ENCODE results near the gene AHSA1. TPM values are rescaled to one million over a fixed set of nuclear protein-coding genes. Genes with fewer than 3 reads are reported as not detected.
A peak's percentile ranks its signal among the peaks of the same experiment; 100 is the strongest.

Gene AHSA1
- total RNA-seq, 1 donor from 2014 or later, result 85.7 TPM

DNA sequence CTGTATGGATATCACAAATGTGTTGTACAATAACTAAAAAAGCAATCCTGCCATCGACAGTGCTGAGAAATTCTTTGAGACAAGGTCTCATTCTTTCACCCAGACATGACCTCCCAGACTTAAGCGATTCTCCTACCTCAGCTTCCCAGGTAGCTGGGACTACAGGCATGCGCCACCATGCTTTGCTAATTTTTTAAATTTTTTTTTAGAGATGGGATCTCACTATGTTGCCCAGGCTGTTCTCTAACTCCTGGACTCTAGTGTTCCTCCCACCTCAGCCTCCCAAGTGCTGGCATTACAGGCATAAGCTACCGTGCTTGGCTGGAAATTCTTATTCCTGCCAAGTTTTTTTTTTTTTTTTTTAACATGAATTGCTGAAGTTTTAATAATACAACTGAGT is 18.0 kb upstream of the AHSA1 start:
- no peak for DNase-seq (ENCODE audit: low spot score)
- Mint-ChIP-seq H3K27me3 (ENCODE audit: low read depth) (no peaks in the 10 kb centered on the region), H3K4me1 (ENCODE audit: low read depth) (no peaks in the 10 kb centered on the region), H3K4me3 (ENCODE audit: unreplicated experiment) (no peak overlapping the region), H3K27ac (ENCODE audit: unreplicated experiment) (no peak overlapping the region), H3K36me3 (ENCODE audit: low read depth) (peaks cover 50% of the 10 kb centered on the region), H3K9me3 (ENCODE audit: low read depth) (no peaks in the 10 kb centered on the region)
- TF ChIP-seq, protein P1, sequence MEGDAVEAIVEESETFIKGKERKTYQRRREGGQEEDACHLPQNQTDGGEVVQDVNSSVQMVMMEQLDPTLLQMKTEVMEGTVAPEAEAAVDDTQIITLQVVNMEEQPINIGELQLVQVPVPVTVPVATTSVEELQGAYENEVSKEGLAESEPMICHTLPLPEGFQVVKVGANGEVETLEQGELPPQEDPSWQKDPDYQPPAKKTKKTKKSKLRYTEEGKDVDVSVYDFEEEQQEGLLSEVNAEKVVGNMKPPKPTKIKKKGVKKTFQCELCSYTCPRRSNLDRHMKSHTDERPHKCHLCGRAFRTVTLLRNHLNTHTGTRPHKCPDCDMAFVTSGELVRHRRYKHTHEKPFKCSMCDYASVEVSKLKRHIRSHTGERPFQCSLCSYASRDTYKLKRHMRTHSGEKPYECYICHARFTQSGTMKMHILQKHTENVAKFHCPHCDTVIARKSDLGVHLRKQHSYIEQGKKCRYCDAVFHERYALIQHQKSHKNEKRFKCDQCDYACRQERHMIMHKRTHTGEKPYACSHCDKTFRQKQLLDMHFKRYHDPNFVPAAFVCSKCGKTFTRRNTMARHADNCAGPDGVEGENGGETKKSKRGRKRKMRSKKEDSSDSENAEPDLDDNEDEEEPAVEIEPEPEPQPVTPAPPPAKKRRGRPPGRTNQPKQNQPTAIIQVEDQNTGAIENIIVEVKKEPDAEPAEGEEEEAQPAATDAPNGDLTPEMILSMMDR (IDR thresholded peaks at IDR 0.05), result no peak

DNA sequence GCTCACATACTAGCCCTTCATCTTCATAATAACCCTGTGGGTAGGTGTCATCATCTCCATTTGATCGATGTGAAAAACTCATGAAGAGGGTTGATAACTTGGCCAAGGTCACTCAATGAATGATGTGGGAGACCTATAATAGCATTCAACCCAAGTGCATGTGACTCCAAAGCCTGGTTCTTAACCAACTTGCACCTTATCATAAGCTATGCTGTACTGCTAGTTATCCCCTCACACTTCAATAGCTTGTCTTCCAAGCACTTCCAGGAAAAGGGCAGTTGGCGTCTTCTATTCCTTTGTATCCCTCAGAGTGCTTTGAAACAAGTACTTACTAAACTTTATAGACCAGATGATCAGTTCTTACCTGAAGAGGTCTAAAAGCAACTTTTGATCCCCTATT is 15.7 kb upstream of the AHSA1 start:
- no peaks in the 10 kb centered on the region for H3K4me1 Mint-ChIP-seq (ENCODE audit: low read depth)
- no peak overlapping the region for H3K4me3 Mint-ChIP-seq (ENCODE audit: unreplicated experiment)
- peaks cover 33% of the 10 kb centered on the region for H3K36me3 Mint-ChIP-seq (ENCODE audit: low read depth)
- TF ChIP-seq, protein P1 (IDR thresholded peaks at IDR 0.05), result no peak
- H3K27ac Mint-ChIP-seq (ENCODE audit: unreplicated experiment), result no peak overlapping the region
- no peaks in the 10 kb centered on the region for H3K27me3 Mint-ChIP-seq (ENCODE audit: low read depth)
- H3K9me3 Mint-ChIP-seq (ENCODE audit: low read depth), result no peaks in the 10 kb centered on the region
- DNase-seq (ENCODE audit: low spot score), result no peak

DNA sequence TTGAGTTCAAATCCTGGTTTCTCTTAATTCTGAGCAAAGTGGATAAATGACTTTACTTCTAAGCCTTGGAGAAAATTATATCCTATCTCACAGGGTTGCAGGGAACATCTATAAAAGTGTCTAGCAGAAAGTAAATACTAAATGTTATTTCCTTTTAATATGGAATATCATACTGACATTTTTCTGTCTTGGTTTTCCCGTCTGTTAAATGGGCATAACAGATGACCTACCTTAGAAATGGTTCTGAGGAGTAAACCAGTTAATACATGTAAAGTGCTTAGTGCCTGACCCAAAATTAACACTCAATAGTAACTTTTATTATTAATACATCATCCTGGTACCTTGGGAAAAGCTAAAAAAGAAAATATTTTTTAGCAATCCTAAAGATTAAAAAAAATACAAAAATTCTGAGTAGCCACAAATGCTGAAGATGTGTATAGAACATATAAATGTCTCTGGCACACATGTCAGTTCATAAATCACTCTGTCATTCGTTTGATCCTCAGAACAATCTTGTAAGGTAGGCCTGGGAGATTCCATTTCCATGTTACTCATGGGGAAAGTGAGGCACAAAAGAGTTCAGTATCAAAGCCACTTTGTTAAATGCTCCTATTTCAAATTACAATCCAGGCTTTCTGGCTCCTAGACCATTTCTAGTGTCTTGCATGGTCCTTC is 1.8 kb upstream of the AHSA1 start:
- Mint-ChIP-seq H3K9me3 (ENCODE audit: low read depth) (no peaks in the 10 kb centered on the region), H3K4me3 (ENCODE audit: unreplicated experiment) (peak overlapping the region; percentile 100), H3K4me1 (ENCODE audit: low read depth) (peaks cover 30% of the 10 kb centered on the region), H3K27ac (ENCODE audit: unreplicated experiment) (no peak overlapping the region), H3K27me3 (ENCODE audit: low read depth) (no peaks in the 10 kb centered on the region), H3K36me3 (ENCODE audit: low read depth) (peaks cover 24% of the 10 kb centered on the region)
- DNase-seq (ENCODE audit: low spot score), result no peak
- TF ChIP-seq, protein P1 (IDR thresholded peaks at IDR 0.05), result no peak

DNA sequence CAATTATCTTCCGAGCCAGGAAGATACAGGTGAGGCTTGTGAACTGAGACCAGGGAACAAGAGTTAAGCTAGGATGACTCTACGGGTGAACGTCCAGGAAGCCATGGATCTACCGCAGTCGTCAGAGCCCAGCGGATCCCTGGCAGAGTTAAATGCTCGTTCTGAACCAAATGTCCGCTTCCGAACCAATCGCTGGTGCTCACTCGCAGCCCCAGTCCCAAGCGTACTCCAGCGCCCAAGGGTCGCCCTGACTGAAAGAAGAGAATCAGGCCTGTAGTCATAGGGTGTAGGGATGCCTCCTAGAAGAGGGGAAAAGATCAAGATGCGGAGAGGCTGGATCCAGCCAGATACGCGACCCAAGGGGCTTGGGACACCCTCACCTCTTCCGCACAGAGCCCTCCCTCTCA is 775 bp upstream of the AHSA1 start:
- Mint-ChIP-seq H3K4me3 (ENCODE audit: unreplicated experiment) (peak overlapping the region; percentile 100), H3K27me3 (ENCODE audit: low read depth) (no peaks in the 10 kb centered on the region), H3K27ac (ENCODE audit: unreplicated experiment) (peak overlapping the region; percentile 100), H3K36me3 (ENCODE audit: low read depth) (peaks cover 25% of the 10 kb centered on the region), H3K9me3 (ENCODE audit: low read depth) (no peaks in the 10 kb centered on the region), H3K4me1 (ENCODE audit: low read depth) (peaks cover 30% of the 10 kb centered on the region)
- TF ChIP-seq, protein P1 (IDR thresholded peaks at IDR 0.05), result peak; percentile 23
- DNase-seq (ENCODE audit: low spot score), result no peak

DNA sequence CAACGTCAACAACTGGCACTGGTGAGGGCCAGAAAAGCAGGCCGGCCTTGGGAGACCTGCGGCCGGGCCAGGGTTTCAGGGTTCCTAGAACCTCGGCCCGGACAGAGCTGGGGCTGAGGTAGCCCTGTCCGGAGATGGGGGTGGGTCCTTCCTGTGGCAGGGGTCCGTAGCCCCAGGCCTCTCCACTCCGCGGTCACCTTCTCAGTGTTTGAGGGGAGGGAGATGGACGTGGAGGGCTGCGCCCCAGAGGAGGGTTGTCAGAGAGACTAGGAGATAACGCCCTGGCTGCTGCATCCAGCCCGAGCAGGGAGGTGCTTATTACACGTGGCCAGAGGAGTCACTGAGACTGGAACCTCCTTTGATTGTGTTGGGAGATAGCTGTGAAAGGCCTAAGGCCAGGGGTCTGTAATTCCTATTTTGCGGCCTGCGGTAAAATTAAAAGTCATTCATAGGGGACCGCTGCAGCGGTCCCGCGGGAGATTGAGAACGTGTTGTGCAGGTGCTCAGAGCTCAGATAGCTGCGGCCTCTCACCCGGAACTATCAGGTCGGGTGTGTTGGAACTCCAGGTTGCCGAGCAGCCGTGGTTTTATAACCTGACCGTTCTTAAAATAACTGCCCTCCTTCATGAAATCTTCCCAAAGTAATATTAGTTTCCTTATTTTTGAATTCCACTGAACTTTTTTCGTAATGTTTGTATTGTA is 507 bp downstream of the AHSA1 start:
- TF ChIP-seq, protein P1 (IDR thresholded peaks at IDR 0.05), result no peak
- Mint-ChIP-seq H3K9me3 (ENCODE audit: low read depth) (no peaks in the 10 kb centered on the region), H3K4me3 (ENCODE audit: unreplicated experiment) (peak overlapping the region; percentile 100), H3K27me3 (ENCODE audit: low read depth) (no peaks in the 10 kb centered on the region), H3K27ac (ENCODE audit: unreplicated experiment) (peak overlapping the region; percentile 100), H3K36me3 (ENCODE audit: low read depth) (peaks cover 23% of the 10 kb centered on the region), H3K4me1 (ENCODE audit: low read depth) (peaks cover 30% of the 10 kb centered on the region)
- DNase-seq (ENCODE audit: low spot score), result no peak
